GM03348 (cell line): ENCODE results near the gene DCLK1.
"Not testable (repeated sequence)": the region's sequence is repeated elsewhere in the genome, so short reads cannot be mapped to it uniquely, and the experiment has no call there.

Experiments used
- DNase-seq: peaks from one replicate; pipeline ENCODE4 v3.0.0; 2012; ENCODE audit warnings: low spot score

DCLK1 gene

DNA sequence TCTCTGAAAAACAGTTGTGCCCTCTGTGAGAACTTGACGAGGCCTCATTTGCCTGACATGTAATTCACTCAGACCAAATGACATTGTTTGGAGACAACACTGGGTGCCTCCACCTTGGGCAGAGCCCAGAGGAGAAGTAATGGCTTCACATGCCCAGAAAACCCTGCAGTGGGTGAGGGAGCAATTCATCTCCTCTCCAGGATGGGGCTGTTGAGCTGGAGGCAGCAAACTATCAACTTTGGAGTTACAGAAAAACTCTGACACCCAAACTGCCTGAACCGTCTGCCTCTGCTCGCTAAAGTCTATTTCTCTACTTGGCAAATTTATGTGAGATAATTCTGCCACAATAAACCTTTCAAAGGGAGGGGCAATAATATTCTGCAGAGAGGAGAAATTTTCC is 146.9 kb downstream of the DCLK1 start:
- DNase-seq: no peak

GRCh38 chr13:35983703-35984102 is 147.5 kb downstream of the DCLK1 start:
- DNase-seq: not testable (repeated sequence)

- DNase-seq: no peak
Observed at GRCh38 chr13:35983206-35983605, 148.0 kb downstream of the DCLK1 start.

DNA sequence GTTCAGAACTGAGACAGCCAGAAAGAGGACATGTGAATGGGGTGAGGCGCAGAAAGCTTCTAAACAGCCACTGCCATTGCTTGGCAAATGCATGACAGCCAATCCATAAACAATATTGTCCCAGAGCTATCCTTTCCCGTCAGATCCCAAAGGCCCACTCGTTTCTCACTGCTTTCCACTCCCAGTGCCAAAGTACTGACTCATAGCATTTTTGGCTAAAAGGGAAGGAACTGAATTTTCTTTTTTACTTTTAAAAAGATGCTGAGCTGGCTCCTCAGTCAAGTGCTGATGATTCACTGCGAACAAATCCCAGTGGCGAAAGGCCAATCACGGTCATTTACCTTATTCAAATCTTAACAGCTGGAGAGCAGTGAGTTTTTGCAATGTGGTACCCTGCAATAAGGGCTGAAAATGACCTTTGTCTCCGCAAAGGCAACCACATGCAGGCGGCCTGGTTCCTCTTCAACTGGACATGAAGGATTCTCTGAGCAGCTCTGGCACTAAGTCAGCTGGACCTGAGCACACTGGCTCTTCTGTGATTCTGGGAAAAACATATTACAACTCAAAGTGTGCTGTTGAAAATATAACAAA is 151.7 kb downstream of the DCLK1 start:
- DNase-seq: peak; percentile 85

- DNase-seq: peak; percentile 64
Observed at GRCh38 chr13:35978607-35979316, 152.4 kb downstream of the DCLK1 start.

GRCh38 chr13:35977060-35977459 is 154.1 kb downstream of the DCLK1 start:
- DNase-seq: no peak

DNA sequence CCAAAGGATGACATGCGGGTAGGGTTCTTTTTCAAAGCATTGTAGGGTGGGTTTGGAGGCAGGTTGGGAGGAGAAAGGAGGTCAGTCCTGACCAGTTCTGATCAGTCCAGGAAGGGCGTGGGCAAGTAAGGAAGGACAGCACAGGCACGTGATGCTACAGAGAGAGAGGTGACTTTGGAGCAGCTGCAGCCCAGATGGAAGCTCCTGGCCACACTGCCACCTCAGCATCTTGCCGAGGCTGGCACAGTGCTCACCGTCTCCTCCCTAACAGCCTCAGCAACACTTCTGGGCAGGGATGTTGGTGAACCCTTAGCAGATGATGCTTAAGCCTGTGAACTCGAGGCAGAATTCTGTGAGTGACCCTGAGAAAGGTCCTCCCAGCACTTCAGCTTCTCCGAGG is 155.1 kb downstream of the DCLK1 start:
- DNase-seq: no peak

- DNase-seq: not testable (repeated sequence)
Observed at GRCh38 chr13:35966951-35967350, 164.2 kb downstream of the DCLK1 start.

- no peak for DNase-seq
Observed at GRCh38 chr13:35966024-35966423, 165.2 kb downstream of the DCLK1 start.

GRCh38 chr13:35965226-35965927 is 165.8 kb downstream of the DCLK1 start:
- no peak for DNase-seq

DNA sequence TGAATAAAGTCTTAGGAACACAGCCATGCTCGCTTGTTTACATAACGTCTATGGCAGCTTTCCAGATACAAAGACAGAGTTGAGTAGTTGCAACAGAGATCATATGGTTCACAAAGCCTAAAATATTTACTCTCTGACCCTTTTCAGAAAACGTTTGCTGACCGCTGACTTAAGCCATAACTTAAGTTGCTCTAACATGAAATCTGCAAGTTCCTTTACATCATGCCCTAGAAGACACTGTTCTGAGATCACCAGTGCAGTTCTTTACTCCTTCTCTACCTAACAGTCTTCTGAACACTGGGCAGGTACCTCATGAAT is 166.4 kb downstream of the DCLK1 start:
- no peak for DNase-seq

DNA sequence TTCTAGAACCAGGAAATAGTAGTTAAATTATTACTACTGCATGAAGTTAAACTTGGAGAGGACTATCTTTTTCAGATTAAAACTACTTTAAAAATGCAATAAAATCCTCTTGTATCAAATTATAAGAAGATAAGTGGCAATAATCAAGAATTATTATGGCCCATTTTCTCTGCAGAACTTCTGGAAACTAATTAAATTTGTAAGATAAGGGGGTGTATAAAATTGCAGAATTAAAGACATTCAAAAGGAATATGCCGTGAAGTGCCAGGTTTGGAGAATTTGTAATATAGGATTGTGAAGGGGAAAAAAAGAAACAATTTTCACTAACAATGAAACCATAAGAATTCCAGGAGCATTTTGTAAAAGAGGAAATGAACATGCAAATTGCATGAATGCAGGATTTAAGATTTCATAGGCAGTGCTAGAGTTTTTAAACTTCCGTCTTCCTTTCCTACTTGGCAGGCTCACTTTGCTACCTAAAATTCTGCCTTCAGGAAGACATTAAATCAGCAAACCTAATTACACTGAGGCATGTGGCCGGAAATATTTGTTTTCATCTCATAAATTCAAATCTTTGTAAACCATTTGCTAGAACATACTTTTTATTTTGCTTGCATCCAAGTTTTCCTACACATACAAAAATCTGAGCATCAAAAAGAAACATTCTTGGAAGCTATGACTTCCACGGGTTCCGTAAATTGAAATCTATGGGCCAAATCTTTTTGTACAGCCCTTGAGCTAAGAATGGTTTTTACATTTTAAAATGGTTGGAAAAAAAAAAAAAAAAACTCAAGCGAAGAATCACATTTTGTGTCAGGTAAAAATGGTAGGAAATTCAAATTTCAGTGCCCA is 166.9 kb downstream of the DCLK1 start:
- no peak for DNase-seq

- no peak for DNase-seq
Observed at GRCh38 chr13:35961461-35962220, 169.5 kb downstream of the DCLK1 start.

DNA sequence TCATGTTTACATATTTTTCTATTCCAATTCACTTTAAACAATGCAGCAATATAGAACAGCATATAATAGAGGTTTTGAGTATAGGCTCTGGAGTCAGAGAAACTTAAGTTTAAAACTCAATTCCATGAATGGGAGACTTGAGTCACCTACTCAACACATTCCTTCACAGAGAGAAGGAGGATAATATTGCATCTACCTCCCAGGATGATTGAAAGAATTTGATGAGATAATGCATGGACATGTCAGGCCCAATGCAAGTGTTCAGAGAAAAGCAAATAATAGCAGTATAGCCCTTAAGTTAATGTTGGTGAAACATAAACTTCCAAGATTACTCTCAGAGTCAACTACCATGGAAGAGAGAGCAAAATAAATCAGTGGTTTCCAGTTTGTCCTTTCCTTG is 170.2 kb downstream of the DCLK1 start:
- no peak for DNase-seq

DNA sequence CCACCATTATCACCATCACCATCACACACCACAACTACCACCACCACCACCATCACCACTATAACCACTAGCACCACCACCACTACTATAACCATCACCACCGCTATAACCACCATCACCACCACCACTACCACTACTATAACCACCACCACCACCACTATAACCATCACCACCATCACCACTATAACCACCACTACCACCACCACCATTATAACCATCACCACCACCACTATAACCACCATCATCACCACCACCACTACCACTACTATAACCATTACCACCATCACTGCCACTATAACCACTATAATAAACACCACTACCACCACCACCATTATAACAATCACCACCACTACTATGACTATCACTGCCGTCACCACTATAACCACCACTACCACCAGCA is 173.2 kb downstream of the DCLK1 start:
- no peak for DNase-seq

GRCh38 chr13:35957241-35957731 is 173.9 kb downstream of the DCLK1 start:
- peak; percentile 47 for DNase-seq

DNA sequence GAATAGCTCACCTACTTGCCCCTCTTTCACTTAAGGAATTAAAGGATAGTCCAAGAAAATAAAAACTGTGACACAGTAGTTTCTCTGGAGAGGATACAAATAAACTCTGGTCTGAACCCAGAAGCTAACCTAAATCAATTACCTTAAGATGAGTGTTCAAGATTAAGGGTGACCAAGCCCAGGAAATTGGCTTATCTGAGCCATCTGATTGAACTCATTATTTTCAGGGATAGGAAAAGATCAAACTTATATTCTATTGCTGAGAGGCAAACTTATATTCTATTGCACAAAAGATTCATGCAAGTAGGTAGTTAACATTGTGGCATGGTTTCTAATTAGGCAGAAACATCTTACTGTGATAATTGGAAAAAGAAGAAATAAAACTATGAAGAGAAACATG is 175.1 kb downstream of the DCLK1 start:
- DNase-seq: no peak

DNA sequence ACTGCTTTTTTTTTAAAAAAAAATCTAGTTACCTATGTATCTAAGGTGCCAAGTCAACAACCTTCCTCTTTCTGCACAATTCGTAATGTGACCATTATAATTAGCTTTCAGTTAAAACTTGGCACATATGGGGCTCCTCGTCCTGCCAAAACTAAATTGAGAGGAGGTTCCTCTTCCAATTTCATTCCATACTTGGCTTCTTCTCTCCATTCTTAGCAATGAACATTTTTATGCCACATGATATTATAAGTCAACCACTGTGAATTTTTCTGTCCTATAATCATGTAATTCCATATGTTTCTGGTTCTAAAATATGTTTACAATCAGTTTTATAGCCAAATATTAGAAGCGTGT is 177.0 kb downstream of the DCLK1 start:
- no peak for DNase-seq

DNA sequence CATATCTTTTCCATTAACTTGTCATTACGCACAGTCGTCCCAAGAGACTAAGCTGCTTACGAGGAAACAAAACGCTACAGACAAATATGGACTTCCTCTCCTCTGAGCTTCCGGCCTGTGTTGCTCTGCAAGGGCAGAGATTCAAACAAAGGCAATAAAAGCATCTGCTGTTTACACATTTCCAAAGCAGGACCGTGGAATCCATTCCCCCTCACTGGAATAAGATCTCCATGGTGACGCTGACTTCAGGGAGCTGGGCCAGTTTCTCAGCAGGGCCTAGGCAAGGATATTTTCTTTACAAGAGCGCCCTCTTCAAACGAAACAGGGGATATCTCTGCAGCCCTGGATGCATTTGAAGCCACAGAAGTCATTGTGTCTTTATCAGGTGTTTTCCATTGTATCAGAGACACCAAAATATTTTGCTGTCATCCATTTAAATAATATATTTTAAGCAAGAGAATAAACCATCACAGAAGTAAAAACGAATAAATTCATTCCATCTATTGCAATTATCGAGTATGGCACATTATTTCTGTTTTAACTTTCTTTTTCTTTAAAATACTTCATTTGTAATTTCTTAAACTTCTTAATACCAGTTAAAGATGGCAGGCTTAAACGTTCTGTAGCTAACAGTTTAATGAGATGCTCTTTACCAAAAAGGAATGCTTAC is 177.5 kb downstream of the DCLK1 start:
- DNase-seq: peak; percentile 84

- no peak for DNase-seq
Observed at GRCh38 chr13:35947315-35947714, 183.9 kb downstream of the DCLK1 start.

GRCh38 chr13:35945368-35945767 is 185.8 kb downstream of the DCLK1 start:
- DNase-seq: no peak
